A549 (cell line): ENCODE data around the gene DLG1. TPM values are rescaled to one million over a fixed set of nuclear protein-coding genes. Genes with fewer than 3 reads are reported as not detected.

Source experiments
- ATAC-seq, 2 experiments: fragments of 200-7000 bp in 1 of 2; fragments of >200 bp in 1 of 2; cut with Nextera tagmentation in 1 of 2; cut with Tn5 transposase in 1 of 2; 3 replicates each; pipeline versions ENCODE4 v1.8.0 to v1.9.1; 2018 to 2020; ENCODE audit warnings: mild to moderate bottlenecking in 1 of 2, moderate library complexity in 1 of 2
- CTCF ChIA-PET: fragments of 300-600 bp; sonication (Branson Sonifier 250); formaldehyde crosslinking; extraction: SDS; loops from one replicate; lab custom pipeline; 2021; ENCODE audit warnings: antibody characterized with exemption, inconsistent platforms; lab: Yijun Ruan, JAX
- POLR2A ChIA-PET: fragments of 350-600 bp; formaldehyde crosslinking; extraction: SDS; loops from one replicate; lab custom pipeline; 2021; ENCODE audit warnings: antibody characterized with exemption, inconsistent platforms; lab: Yijun Ruan, JAX
- DNase-seq, 2 experiments: peaks; one replicate each; pipeline versions ENCODE4 v3.0.0 to v3.0.0-alpha.2; 2011 to 2016; ENCODE audit warnings: low read depth in 1 of 2, low spot score in 1 of 2
- FAIRE-seq: peaks from 2 replicates; lab custom pipeline; 2011; peaks lifted over from hg19 to GRCh38; lab: Jason Lieb, UNC
- H3K27ac ChIP-seq, 2 experiments: fragments of >200 bp; sonication (Bioruptor Twin); formaldehyde crosslinking; 3 replicates each; pipeline ENCODE4 v1.5.1; 2016 to 2017
- H3K4me1 ChIP-seq: fragments of >200 bp; sonication (Bioruptor Twin); formaldehyde crosslinking; 3 replicates; pipeline ENCODE4 v1.6.1; 2016
- H3K4me2 ChIP-seq: fragments of >200 bp; sonication (Bioruptor Twin); formaldehyde crosslinking; 3 replicates; pipeline ENCODE4 v1.6.1; 2016
- H3K4me3 ChIP-seq: fragments of >200 bp; sonication (Bioruptor Twin); formaldehyde crosslinking; 3 replicates; pipeline ENCODE4 v1.5.1; 2016
- H3K9me3 ChIP-seq: fragments of >200 bp; sonication (Bioruptor Twin); formaldehyde crosslinking; 3 replicates; pipeline ENCODE4 v1.6.1; 2016
- ATOH8 ChIP-seq: fragments of 250-450 bp; sonication (Bioruptor Pico); IDR thresholded peaks from 2 replicates; pipeline ENCODE4 v1.5.0; 2020; ENCODE audit warnings: low read depth, mild to moderate bottlenecking, moderate library complexity
- BCL3 ChIP-seq: fragments of >200 bp; sonication (Bioruptor Twin); formaldehyde crosslinking; IDR thresholded peaks from 3 replicates; pipeline ENCODE4 v1.6.1; 2016
- BHLHE40 ChIP-seq: IDR thresholded peaks from 2 replicates; pipeline ENCODE4 v1.6.1; 2012; ENCODE audit warnings: low read depth, low read length, inconsistent platforms
- CTCF ChIP-seq: fragments of >200 bp; sonication (Bioruptor Twin); formaldehyde crosslinking; IDR thresholded peaks from 3 replicates; pipeline ENCODE4 v1.5.1; 2016
- EHMT2 ChIP-seq: fragments of 200-600 bp; sonication (generic); IDR thresholded peaks from 2 replicates; pipeline ENCODE4 v1.6.1; 2016; ENCODE audit warnings: antibody characterized with exemption, low read depth, mild to moderate bottlenecking, moderate library complexity
- ELK1 ChIP-seq: fragments of 150-350 bp; IDR thresholded peaks from 2 replicates; pipeline ENCODE4 v1.6.1; 2014; ENCODE audit warnings: low read depth, mild to moderate bottlenecking, low read length
- ESRRA ChIP-seq: fragments of 150-350 bp; IDR thresholded peaks from 2 replicates; pipeline ENCODE4 v1.6.1; 2014; ENCODE audit warnings: mild to moderate bottlenecking, low read length, borderline replicate concordance
- FOSB ChIP-seq: fragments of 250-450 bp; sonication (Bioruptor Pico); IDR thresholded peaks from 2 replicates; pipeline ENCODE4 v1.5.0; 2020; ENCODE audit warnings: mild to moderate bottlenecking, moderate library complexity
- FOSL2 ChIP-seq, 2 experiments: fragments of 450-650 bp in 1 of 2; fragments of >200 bp in 1 of 2; sonication (Bioruptor Twin) in 1 of 2; formaldehyde crosslinking; IDR thresholded peaks; 2 replicates each; pipeline versions ENCODE4 v1.5.0 to v1.6.1; 2016 to 2020; ENCODE audit warnings: mild to moderate bottlenecking in 1 of 2, moderate library complexity in 1 of 2
- HES2 ChIP-seq: fragments of >200 bp; sonication (Bioruptor Twin); formaldehyde crosslinking; IDR thresholded peaks from 2 replicates; pipeline ENCODE4 v1.6.1; 2016
- HOXA7 ChIP-seq: fragments of 250-450 bp; sonication (Bioruptor Pico); IDR thresholded peaks from 2 replicates; pipeline ENCODE4 v1.5.0; 2020; ENCODE audit warnings: mild to moderate bottlenecking, moderate library complexity
- JUN ChIP-seq, 2 experiments: fragments of >200 bp; sonication (Bioruptor Twin); formaldehyde crosslinking; IDR thresholded peaks; 2 replicates in 1 of 2; 3 replicates in 1 of 2; pipeline ENCODE4 v1.6.1; 2016 to 2017
- KDM1A ChIP-seq: fragments of 200-600 bp; sonication (generic); IDR thresholded peaks from 2 replicates; pipeline ENCODE4 v1.6.1; 2016; ENCODE audit warnings: low read depth, mild to moderate bottlenecking
- MAX ChIP-seq: IDR thresholded peaks from 2 replicates; pipeline ENCODE4 v1.6.1; 2012
- MAZ ChIP-seq: fragments of 150-350 bp; IDR thresholded peaks from 2 replicates; pipeline ENCODE4 v1.6.1; 2014; ENCODE audit warnings: antibody characterized with exemption, low read depth, low read length, borderline replicate concordance
- NFE2L2 ChIP-seq: fragments of 150-350 bp; conservative IDR thresholded peaks from 2 replicates; pipeline ENCODE4 v1.6.1; 2014; ENCODE audit warnings: low read length
- NPAS2 ChIP-seq: fragments of 250-450 bp; sonication (Bioruptor Pico); IDR thresholded peaks from 2 replicates; pipeline ENCODE4 v1.8.0; 2022; ENCODE audit warnings: mild to moderate bottlenecking, moderate library complexity, borderline replicate concordance
- PBX3 ChIP-seq: IDR thresholded peaks from 2 replicates; pipeline ENCODE4 v1.6.1; 2012
- POLR2A ChIP-seq: IDR thresholded peaks from 2 replicates; pipeline ENCODE4 v1.6.1; 2012; ENCODE audit warnings: mild to moderate bottlenecking, low read length
- POLR2AphosphoS2 ChIP-seq: conservative IDR thresholded peaks from 2 replicates; pipeline ENCODE4 v1.6.1; 2012; ENCODE audit warnings: low read length, improper control_type of control experiment, inconsistent platforms
- RARB ChIP-seq: fragments of 250-450 bp; sonication (Bioruptor Pico); IDR thresholded peaks from 2 replicates; pipeline ENCODE4 v1.8.0; 2021; ENCODE audit warnings: mild to moderate bottlenecking, moderate library complexity
- SMC3 ChIP-seq: fragments of >200 bp; sonication (Bioruptor Twin); formaldehyde crosslinking; IDR thresholded peaks from 3 replicates; pipeline ENCODE4 v1.6.1; 2018; ENCODE audit warnings: inconsistent platforms
- SREBF2 ChIP-seq: fragments of 450-650 bp; IDR thresholded peaks from 2 replicates; pipeline ENCODE4 v1.6.1; 2014; ENCODE audit warnings: mild to moderate bottlenecking, moderate library complexity
- TFCP2L1 ChIP-seq: fragments of 250-450 bp; sonication (Bioruptor Pico); IDR thresholded peaks from 2 replicates; pipeline ENCODE4 v1.5.0; 2021; ENCODE audit warnings: mild to moderate bottlenecking
- WGBS: methylation state at CpG from one replicate; pipeline ENCODE4 v1.1.6; 2017; ENCODE audit errors: missing lambda C conversion rate; 5-methylcytosine and 5-hydroxymethylcytosine counted together
- polyA minus RNA-seq: library from RNA; depleted of rRNA, polyadenylated mRNA; stranded (reverse); fragments of >200 nt; gene quantifications from 2 replicates; pipeline ENCODE4 v1.2.3, GENCODE V29; 2011; rRNA and poly(A)+ RNA removed
- polyA plus RNA-seq, 4 experiments: library from polyadenylated mRNA; depleted of rRNA in 3 of 4; stranded (reverse); fragments of >200 nt; fragmentation: RNase III in 1 of 4; extraction: RNeasy Plus Mini Kit Qiagen cat#74134 plus additional on column Dnase treatment in 1 of 4; gene quantifications; 2 replicates in 3 of 4; 3 replicates in 1 of 4; pipeline ENCODE4 v1.2.3, GENCODE V29; 2011 to 2017

The DLG1 gene
- 33.9 and 40.7 TPM in 2 replicates for polyA plus RNA-seq (2011; rRNA removed)
- 5.9 and 6.8 TPM in 2 replicates for polyA plus RNA-seq (2012; cell fraction: cytosol; rRNA removed)
- polyA plus RNA-seq (2012; cell fraction: nucleus; rRNA removed) = 8.1 and 10.2 TPM in 2 replicates
- 26.4 to 29.6 TPM (median 27.0 TPM) in 3 replicates for polyA plus RNA-seq (2017; fragmentation: RNase III; extraction: RNeasy Plus Mini Kit Qiagen cat#74134 plus additional on column Dnase treatment)
- 24.7 and 31.8 TPM in 2 replicates for polyA minus RNA-seq

GRCh38 chr3:197298341-197298944, at the start of gene DLG1:
TSS of gene DLG1 (minus strand) at chr3:197298612. CDS start at chr3:197297204, 1,408 bp downstream.
- Histone ChIP-seq H3K27ac (peak within 1 kb of the TSS; percentile 98 to 99), H3K4me1 (peaks cover 17% of the 10 kb centered on the region; the same call in 2 of the 3 replicates), H3K4me2 (peak within 1 kb of the TSS; percentile 93), H3K4me3 (peak within 1 kb of the TSS; percentile 97), H3K9me3 (no peaks in the 10 kb centered on the region)
- CTCF ChIA-PET = no interaction called here
- TF ChIP-seq BHLHE40 (no peak), POLR2A (peak; percentile 73), JUN (IDR thresholded peaks at IDR 0.05) (peak in 1 of 2 experiments; percentile 37; a peak in 2 of 5 replicates), FOSB (no peak), NPAS2 (CRISPR knock-in tag) (no peak), BCL3 (0 out of 3 replicates have a peak, but pooled peaks have one; percentile 20), PBX3 (no peak), ESRRA (no peak), KDM1A (no peak), RARB (no peak), TFCP2L1 (CRISPR knock-in tag) (no peak)
- FAIRE-seq (no peak), ATAC-seq (peak; percentile 84 to 90), DNase-seq (peak; percentile 78 to 86)
- 0% methylated on average over 10 of the region's 29 CpGs for WGBS
- POLR2A ChIA-PET = interaction anchor here (0.7 to 1.6 kb wide), 8 partner anchors 21 to 223 kb away, joined by 3 to 8 read pairs (median 4); no protein-coding TSS in a partner anchor

GRCh38 chr3:197348014-197348413, 49.6 kb upstream of the DLG1 start:
- 70% methylated on average over 6 of the region's 6 CpGs for WGBS

GRCh38 chr3:197345390-197345789, 47.0 kb upstream of the DLG1 start:
- POLR2A ChIA-PET = no interaction called here
- WGBS = 86% methylated on average over 4 of the region's 4 CpGs
- no peak for DNase-seq
- Histone ChIP-seq H3K4me2 (no peak overlapping the region), H3K9me3 (no peaks in the 10 kb centered on the region), H3K27ac (no peak overlapping the region), H3K4me1 (no peaks in the 10 kb centered on the region), H3K4me3 (no peak overlapping the region)
- FAIRE-seq = no peak
- TF ChIP-seq SMC3 (no peak), ELK1 (no peak), HOXA7 (CRISPR knock-in tag) (no peak), JUN (IDR thresholded peaks at IDR 0.05) (no peak), HES2 (no peak), RARB (no peak), SREBF2 (no peak), FOSL2 (IDR thresholded peaks at IDR 0.05) (no peak), FOSL2 (CRISPR knock-in tag; IDR thresholded peaks at IDR 0.05) (no peak), ATOH8 (no peak), EHMT2 (no peak), BHLHE40 (no peak), FOSB (no peak), CTCF (no peak)
- CTCF ChIA-PET = no interaction called here
- no peak for ATAC-seq

More at GRCh38 chr3:197348014-197348413, 49.6 kb upstream of the DLG1 start:
- Histone ChIP-seq H3K4me1 (no peaks in the 10 kb centered on the region), H3K4me3 (no peak overlapping the region), H3K9me3 (no peaks in the 10 kb centered on the region), H3K27ac (no peak overlapping the region), H3K4me2 (no peak overlapping the region)
- TF ChIP-seq POLR2AphosphoS2 = no peak
- TF ChIP-seq FOSB = no peak
- no peak for TF ChIP-seq MAZ
- no peak for TF ChIP-seq NFE2L2
- TF ChIP-seq ESRRA = no peak
- TF ChIP-seq MAX = no peak
- POLR2A ChIA-PET = no interaction called here
- FAIRE-seq = no peak
- no peak for ATAC-seq
- CTCF ChIA-PET = no interaction called here
- DNase-seq = no peak
